A549 (cell line): ENCODE data around the gene P2RX4. TPM values are rescaled to one million over a fixed set of nuclear protein-coding genes. Genes with fewer than 3 reads are reported as not detected.
"Not testable (repeated sequence)": the region's sequence is repeated elsewhere in the genome, so short reads cannot be mapped to it uniquely, and the experiment has no call there.

ENCODE experiments used
- ATAC-seq, 2 experiments: fragments of 200-7000 bp in 1 of 2; fragments of >200 bp in 1 of 2; cut with Nextera tagmentation in 1 of 2; cut with Tn5 transposase in 1 of 2; 3 replicates each; pipeline versions ENCODE4 v1.8.0 to v1.9.1; 2018 to 2020; ENCODE audit warnings: mild to moderate bottlenecking in 1 of 2, moderate library complexity in 1 of 2
- CTCF ChIA-PET: fragments of 300-600 bp; sonication (Branson Sonifier 250); formaldehyde crosslinking; extraction: SDS; loops from one replicate; lab custom pipeline; 2021; ENCODE audit warnings: antibody characterized with exemption, inconsistent platforms; lab: Yijun Ruan, JAX
- POLR2A ChIA-PET: fragments of 350-600 bp; formaldehyde crosslinking; extraction: SDS; loops from one replicate; lab custom pipeline; 2021; ENCODE audit warnings: antibody characterized with exemption, inconsistent platforms; lab: Yijun Ruan, JAX
- DNase-seq, 2 experiments: peaks; one replicate each; pipeline versions ENCODE4 v3.0.0 to v3.0.0-alpha.2; 2011 to 2016; ENCODE audit warnings: low read depth in 1 of 2, low spot score in 1 of 2
- FAIRE-seq: peaks from 2 replicates; lab custom pipeline; 2011; peaks lifted over from hg19 to GRCh38; lab: Jason Lieb, UNC
- H3K27ac ChIP-seq, 2 experiments: fragments of >200 bp; sonication (Bioruptor Twin); formaldehyde crosslinking; 3 replicates each; pipeline ENCODE4 v1.5.1; 2016 to 2017
- H3K4me1 ChIP-seq: fragments of >200 bp; sonication (Bioruptor Twin); formaldehyde crosslinking; 3 replicates; pipeline ENCODE4 v1.6.1; 2016
- H3K4me2 ChIP-seq: fragments of >200 bp; sonication (Bioruptor Twin); formaldehyde crosslinking; 3 replicates; pipeline ENCODE4 v1.6.1; 2016
- H3K4me3 ChIP-seq: fragments of >200 bp; sonication (Bioruptor Twin); formaldehyde crosslinking; 3 replicates; pipeline ENCODE4 v1.5.1; 2016
- H3K9me3 ChIP-seq: fragments of >200 bp; sonication (Bioruptor Twin); formaldehyde crosslinking; 3 replicates; pipeline ENCODE4 v1.6.1; 2016
- CBX8 ChIP-seq: fragments of 200-600 bp; sonication (generic); IDR thresholded peaks from 2 replicates; pipeline ENCODE4 v1.6.1; 2016
- EHMT2 ChIP-seq: fragments of 200-600 bp; sonication (generic); IDR thresholded peaks from 2 replicates; pipeline ENCODE4 v1.6.1; 2016; ENCODE audit warnings: antibody characterized with exemption, low read depth, mild to moderate bottlenecking, moderate library complexity
- EP300 ChIP-seq, 2 experiments: fragments of >200 bp; sonication (Bioruptor Twin); formaldehyde crosslinking; IDR thresholded peaks; 2 replicates in 1 of 2; 3 replicates in 1 of 2; pipeline ENCODE4 v1.6.1; 2016 to 2017
- FOSB ChIP-seq: fragments of 250-450 bp; sonication (Bioruptor Pico); IDR thresholded peaks from 2 replicates; pipeline ENCODE4 v1.5.0; 2020; ENCODE audit warnings: mild to moderate bottlenecking, moderate library complexity
- FOXS1 ChIP-seq: fragments of 250-450 bp; sonication (Bioruptor Pico); IDR thresholded peaks from 2 replicates; pipeline ENCODE4 v1.5.0; 2020; ENCODE audit warnings: mild to moderate bottlenecking, moderate library complexity
- GATA3 ChIP-seq: IDR thresholded peaks from 2 replicates; pipeline ENCODE4 v1.6.1; 2012; ENCODE audit warnings: borderline replicate concordance
- HDAC2 ChIP-seq: fragments of 200-600 bp; sonication (generic); IDR thresholded peaks from 2 replicates; pipeline ENCODE4 v1.6.1; 2016
- HOXA7 ChIP-seq: fragments of 250-450 bp; sonication (Bioruptor Pico); IDR thresholded peaks from 2 replicates; pipeline ENCODE4 v1.5.0; 2020; ENCODE audit warnings: mild to moderate bottlenecking, moderate library complexity
- HOXB13 ChIP-seq: fragments of 250-450 bp; sonication (Bioruptor Pico); IDR thresholded peaks from 2 replicates; pipeline ENCODE4 v1.5.0; 2020; ENCODE audit warnings: low read depth, mild to moderate bottlenecking, moderate library complexity
- JUN ChIP-seq, 2 experiments: fragments of >200 bp; sonication (Bioruptor Twin); formaldehyde crosslinking; IDR thresholded peaks; 2 replicates in 1 of 2; 3 replicates in 1 of 2; pipeline ENCODE4 v1.6.1; 2016 to 2017
- KDM1A ChIP-seq: fragments of 200-600 bp; sonication (generic); IDR thresholded peaks from 2 replicates; pipeline ENCODE4 v1.6.1; 2016; ENCODE audit warnings: low read depth, mild to moderate bottlenecking
- KDM5A ChIP-seq: fragments of 200-600 bp; sonication (generic); IDR thresholded peaks from 2 replicates; pipeline ENCODE4 v1.6.1; 2016; ENCODE audit warnings: antibody characterized with exemption, mild to moderate bottlenecking
- MYC ChIP-seq: IDR thresholded peaks from 2 replicates; pipeline ENCODE4 v1.6.1; 2012; ENCODE audit warnings: mild to moderate bottlenecking, inconsistent platforms, low read length, improper control_type of control experiment, borderline replicate concordance
- PHF8 ChIP-seq: fragments of 200-600 bp; sonication (generic); IDR thresholded peaks from 2 replicates; pipeline ENCODE4 v1.6.1; 2016; ENCODE audit warnings: low read depth, mild to moderate bottlenecking, antibody characterized with exemption, moderate library complexity, borderline replicate concordance
- POLR2A ChIP-seq: IDR thresholded peaks from 2 replicates; pipeline ENCODE4 v1.6.1; 2012; ENCODE audit warnings: mild to moderate bottlenecking, low read length
- RAD21 ChIP-seq, 2 experiments: fragments of >200 bp in 1 of 2; sonication (Bioruptor Twin) in 1 of 2; formaldehyde crosslinking in 1 of 2; IDR thresholded peaks in 1 of 2; conservative IDR thresholded peaks in 1 of 2; 2 replicates in 1 of 2; 3 replicates in 1 of 2; pipeline ENCODE4 v1.6.1; 2012 to 2018; ENCODE audit warnings: inconsistent platforms in 1 of 2
- RARB ChIP-seq: fragments of 250-450 bp; sonication (Bioruptor Pico); IDR thresholded peaks from 2 replicates; pipeline ENCODE4 v1.8.0; 2021; ENCODE audit warnings: mild to moderate bottlenecking, moderate library complexity
- RNF2 ChIP-seq: fragments of 200-600 bp; sonication (generic); IDR thresholded peaks from 2 replicates; pipeline ENCODE4 v1.6.1; 2016; ENCODE audit warnings: low read depth, mild to moderate bottlenecking, antibody characterized with exemption, moderate library complexity, borderline replicate concordance
- TFCP2L1 ChIP-seq: fragments of 250-450 bp; sonication (Bioruptor Pico); IDR thresholded peaks from 2 replicates; pipeline ENCODE4 v1.5.0; 2021; ENCODE audit warnings: mild to moderate bottlenecking
- ZFP36 ChIP-seq: fragments of 450-650 bp; IDR thresholded peaks from 2 replicates; pipeline ENCODE4 v1.6.1; 2014; ENCODE audit warnings: borderline replicate concordance; ENCODE audit not compliant: partially characterized antibody
- ZSCAN20 ChIP-seq: fragments of 250-450 bp; sonication (Bioruptor Pico); IDR thresholded peaks from 2 replicates; pipeline ENCODE4 v1.8.0; 2022; ENCODE audit warnings: mild to moderate bottlenecking, moderate library complexity
- WGBS: methylation state at CpG from one replicate; pipeline ENCODE4 v1.1.6; 2017; ENCODE audit errors: missing lambda C conversion rate; 5-methylcytosine and 5-hydroxymethylcytosine counted together
- polyA plus RNA-seq, 4 experiments: library from polyadenylated mRNA; depleted of rRNA in 3 of 4; stranded (reverse); fragments of >200 nt; fragmentation: RNase III in 1 of 4; extraction: RNeasy Plus Mini Kit Qiagen cat#74134 plus additional on column Dnase treatment in 1 of 4; gene quantifications; 2 replicates in 3 of 4; 3 replicates in 1 of 4; pipeline ENCODE4 v1.2.3, GENCODE V29; 2011 to 2017
- TF ChIP-seq, protein P1 (sequence below): IDR thresholded peaks from 2 replicates; pipeline ENCODE4 v1.6.1; 2012
- TF ChIP-seq, protein P2 (sequence below): fragments of >200 bp; sonication (Bioruptor Twin); formaldehyde crosslinking; IDR thresholded peaks from 3 replicates; pipeline ENCODE4 v1.6.1; 2016
- TF ChIP-seq, protein P3 (sequence below): IDR thresholded peaks from 2 replicates; pipeline ENCODE4 v1.6.1; 2012; ENCODE audit warnings: low read depth, borderline replicate concordance
- TF ChIP-seq, protein P4 (sequence below): fragments of 150-350 bp; IDR thresholded peaks from 2 replicates; pipeline ENCODE4 v1.6.1; 2014; ENCODE audit warnings: low read depth, mild to moderate bottlenecking, low read length

The P2RX4 gene
- polyA plus RNA-seq, 2 of the 4 experiments (the other 2 are of a cell fraction): 16.0 to 27.5 TPM

DNA sequence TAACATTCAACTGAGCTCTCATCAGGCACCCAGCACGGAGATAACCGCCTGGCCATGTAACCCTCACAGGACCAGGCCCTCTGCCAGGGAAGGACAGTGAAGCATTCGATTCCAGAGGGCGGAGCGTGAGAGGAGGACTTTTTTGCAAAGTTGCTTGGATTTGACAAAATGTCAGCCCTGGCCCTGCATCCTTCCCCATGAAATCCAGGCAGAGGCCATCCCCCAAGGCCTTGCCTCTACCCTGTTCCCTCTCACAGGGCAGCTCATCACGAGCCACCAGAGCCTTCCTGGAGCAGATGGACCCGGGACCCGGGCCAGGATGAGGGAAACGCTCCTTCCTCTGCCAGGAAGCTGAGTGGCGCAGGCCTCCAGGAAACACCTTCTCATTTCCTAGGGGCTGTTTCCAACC is 69.6 kb downstream of the P2RX4 start:
- H3K9me3 ChIP-seq: no peaks in the 10 kb centered on the region
- no peak overlapping the region for H3K4me2 ChIP-seq
- no peak; a peak in 1 of 6 replicates for ATAC-seq
- POLR2A ChIA-PET: no interaction called here
- CTCF ChIA-PET: interaction anchor here (0.6 to 0.8 kb wide), 2 partner anchors 49 to 65 kb away, joined by 3 to 6 read pairs; no protein-coding TSS in a partner anchor
- DNase-seq: no peak
- no peak for FAIRE-seq
- no peak overlapping the region for H3K27ac ChIP-seq
- TF ChIP-seq, protein P1, sequence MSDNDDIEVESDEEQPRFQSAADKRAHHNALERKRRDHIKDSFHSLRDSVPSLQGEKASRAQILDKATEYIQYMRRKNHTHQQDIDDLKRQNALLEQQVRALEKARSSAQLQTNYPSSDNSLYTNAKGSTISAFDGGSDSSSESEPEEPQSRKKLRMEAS: no peak
- TF ChIP-seq RNF2 (no peak), EHMT2 (no peak), ZFP36 (no peak), GATA3 (no peak), POLR2A (no peak), FOSB (CRISPR knock-in tag) (no peak), RARB (CRISPR knock-in tag) (no peak), CBX8 (no peak), ZSCAN20 (CRISPR knock-in tag) (no peak), KDM1A (no peak), MYC (no peak)
- TF ChIP-seq, protein P2, sequence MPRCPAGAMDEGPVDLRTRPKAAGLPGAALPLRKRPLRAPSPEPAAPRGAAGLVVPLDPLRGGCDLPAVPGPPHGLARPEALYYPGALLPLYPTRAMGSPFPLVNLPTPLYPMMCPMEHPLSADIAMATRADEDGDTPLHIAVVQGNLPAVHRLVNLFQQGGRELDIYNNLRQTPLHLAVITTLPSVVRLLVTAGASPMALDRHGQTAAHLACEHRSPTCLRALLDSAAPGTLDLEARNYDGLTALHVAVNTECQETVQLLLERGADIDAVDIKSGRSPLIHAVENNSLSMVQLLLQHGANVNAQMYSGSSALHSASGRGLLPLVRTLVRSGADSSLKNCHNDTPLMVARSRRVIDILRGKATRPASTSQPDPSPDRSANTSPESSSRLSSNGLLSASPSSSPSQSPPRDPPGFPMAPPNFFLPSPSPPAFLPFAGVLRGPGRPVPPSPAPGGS: no peak
- TF ChIP-seq, protein P3, sequence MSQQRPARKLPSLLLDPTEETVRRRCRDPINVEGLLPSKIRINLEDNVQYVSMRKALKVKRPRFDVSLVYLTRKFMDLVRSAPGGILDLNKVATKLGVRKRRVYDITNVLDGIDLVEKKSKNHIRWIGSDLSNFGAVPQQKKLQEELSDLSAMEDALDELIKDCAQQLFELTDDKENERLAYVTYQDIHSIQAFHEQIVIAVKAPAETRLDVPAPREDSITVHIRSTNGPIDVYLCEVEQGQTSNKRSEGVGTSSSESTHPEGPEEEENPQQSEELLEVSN: no peak
- TF ChIP-seq, protein P4, sequence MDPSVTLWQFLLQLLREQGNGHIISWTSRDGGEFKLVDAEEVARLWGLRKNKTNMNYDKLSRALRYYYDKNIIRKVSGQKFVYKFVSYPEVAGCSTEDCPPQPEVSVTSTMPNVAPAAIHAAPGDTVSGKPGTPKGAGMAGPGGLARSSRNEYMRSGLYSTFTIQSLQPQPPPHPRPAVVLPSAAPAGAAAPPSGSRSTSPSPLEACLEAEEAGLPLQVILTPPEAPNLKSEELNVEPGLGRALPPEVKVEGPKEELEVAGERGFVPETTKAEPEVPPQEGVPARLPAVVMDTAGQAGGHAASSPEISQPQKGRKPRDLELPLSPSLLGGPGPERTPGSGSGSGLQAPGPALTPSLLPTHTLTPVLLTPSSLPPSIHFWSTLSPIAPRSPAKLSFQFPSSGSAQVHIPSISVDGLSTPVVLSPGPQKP: no peak
- H3K4me3 ChIP-seq: no peak overlapping the region
- peaks cover 9% of the 10 kb centered on the region for H3K4me1 ChIP-seq
- WGBS: 84% methylated on average over 10 of the region's 10 CpGs

DNA sequence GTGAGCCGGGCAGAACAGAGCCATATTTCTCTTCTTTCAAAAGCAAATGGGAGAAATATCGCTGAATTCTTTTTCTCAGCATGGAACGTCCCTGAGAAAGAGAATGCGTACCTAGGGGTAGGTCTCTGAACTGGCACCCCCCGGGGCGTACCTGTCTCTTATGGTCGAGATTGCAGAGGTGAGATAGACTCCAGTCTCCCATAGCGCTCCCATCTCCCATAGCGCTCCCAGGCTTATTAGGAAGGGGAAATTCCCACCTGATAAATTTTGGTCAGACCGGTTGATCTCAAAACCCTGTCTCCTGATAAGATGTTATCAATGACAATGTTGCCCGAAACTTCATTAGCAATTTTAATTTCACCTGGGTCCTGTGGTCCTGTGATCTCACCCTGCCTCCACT is 70.6 kb downstream of the P2RX4 start:
- H3K4me3 ChIP-seq, H3K4me1 ChIP-seq, POLR2A ChIA-PET, FAIRE-seq, DNase-seq, ATAC-seq, H3K9me3 ChIP-seq, H3K4me2 ChIP-seq, CTCF ChIA-PET, H3K27ac ChIP-seq: not testable (repeated sequence)
- WGBS: 88% methylated on average over 11 of the region's 11 CpGs

DNA sequence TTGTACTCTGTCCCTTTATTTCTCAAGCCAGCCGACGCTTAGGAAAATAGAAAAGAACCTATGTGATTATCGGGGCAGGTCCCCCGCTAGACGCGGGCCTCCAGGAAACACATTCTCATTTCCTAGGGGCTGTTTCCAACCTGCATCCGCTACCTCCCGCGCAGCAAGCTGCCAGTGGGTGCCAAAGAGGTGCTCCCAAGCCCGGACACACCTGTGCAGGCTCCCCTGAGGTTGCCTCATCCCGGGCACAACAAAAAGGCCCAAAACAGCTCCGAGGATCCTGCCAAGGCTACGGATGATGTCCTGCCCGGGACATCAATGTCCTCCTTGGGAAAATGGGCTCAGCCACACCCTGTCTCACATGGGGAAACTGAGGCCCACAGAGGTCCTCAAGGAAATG is 71.2 kb downstream of the P2RX4 start:
- H3K4me1 ChIP-seq, DNase-seq, H3K27ac ChIP-seq, H3K4me3 ChIP-seq, CTCF ChIA-PET, H3K4me2 ChIP-seq, H3K9me3 ChIP-seq, POLR2A ChIA-PET, FAIRE-seq, ATAC-seq: not testable (repeated sequence)
- WGBS: 97% methylated on average over 14 of the region's 14 CpGs

DNA sequence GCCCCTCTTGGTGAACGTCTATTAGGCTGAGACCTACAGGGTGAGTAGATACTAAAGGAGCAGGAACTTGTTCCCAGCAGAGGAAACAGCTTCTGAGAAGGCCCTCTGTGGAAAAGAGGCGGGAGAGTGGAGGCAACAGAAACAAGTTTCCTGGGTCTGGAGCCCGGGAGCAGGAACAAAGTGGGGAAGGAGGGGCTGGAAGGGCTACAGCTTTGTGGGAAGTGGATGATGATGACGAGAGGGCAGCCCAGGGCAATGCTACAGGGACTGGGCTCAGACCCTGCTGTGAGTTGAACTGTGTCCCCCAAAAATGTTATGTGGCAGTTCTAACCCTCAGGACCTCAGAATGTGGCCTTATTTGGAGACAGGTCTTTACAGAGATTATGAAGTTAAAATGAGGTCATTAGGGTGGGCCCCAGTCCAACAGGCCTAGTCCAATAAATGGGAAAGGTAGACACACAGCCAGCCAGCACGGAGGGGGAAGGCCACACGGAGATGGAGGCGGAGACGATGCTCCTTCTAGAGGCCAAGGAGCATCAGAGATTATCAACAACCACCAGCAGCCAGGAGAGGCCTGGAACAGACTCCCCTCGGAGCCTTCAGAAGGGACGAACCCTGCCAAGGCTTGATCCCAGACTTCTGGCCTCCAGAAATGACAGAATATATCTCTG is 72.3 kb downstream of the P2RX4 start:
- Histone ChIP-seq H3K4me2 (no peak overlapping the region), H3K9me3 (no peaks in the 10 kb centered on the region), H3K27ac (no peak overlapping the region), H3K4me3 (no peak overlapping the region), H3K4me1 (peaks cover under 1% of the 10 kb centered on the region)
- no peak for ATAC-seq
- DNase-seq: no peak
- FAIRE-seq: no peak
- ChIA-PET POLR2A (no interaction called here), CTCF (no interaction called here)
- no peak for TF ChIP-seq GATA3
- no peak for TF ChIP-seq EP300 (IDR thresholded peaks at IDR 0.05)
- TF ChIP-seq FOXS1 (CRISPR knock-in tag): no peak
- no peak for TF ChIP-seq HOXB13 (CRISPR knock-in tag)
- TF ChIP-seq HOXA7 (CRISPR knock-in tag): no peak
- no peak for TF ChIP-seq TFCP2L1 (CRISPR knock-in tag)
- no peak for TF ChIP-seq JUN (IDR thresholded peaks at IDR 0.05)
- no peak for TF ChIP-seq HDAC2
- no peak for TF ChIP-seq RAD21 (conservative IDR thresholded peaks at IDR 0.05 in 1 of 2, IDR thresholded peaks at IDR 0.05 in 1 of 2)
- no peak for TF ChIP-seq PHF8
- no peak for TF ChIP-seq KDM5A
- whole genome bisulfite sequencing: 92% methylated on average over 10 of the region's 10 CpGs

DNA sequence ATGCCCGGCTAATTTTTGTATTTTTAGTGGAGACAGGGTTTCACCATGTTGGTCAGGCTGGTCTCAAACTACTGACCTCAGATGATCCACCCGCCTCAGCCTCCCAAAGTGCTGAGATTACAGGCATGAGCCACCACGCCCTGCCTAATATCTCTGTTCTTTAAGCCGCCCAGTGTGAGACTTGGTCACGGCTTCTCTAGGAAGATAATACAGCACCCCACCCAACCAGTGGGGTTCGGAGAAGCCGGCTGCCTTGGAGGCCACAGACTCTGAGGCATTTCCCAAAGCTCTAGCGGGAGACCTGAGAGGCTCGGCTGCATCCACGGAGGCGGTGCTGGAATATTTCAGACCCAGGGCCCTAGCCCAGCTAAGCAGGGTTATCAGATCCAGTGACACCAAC is 73.0 kb downstream of the P2RX4 start:
- H3K4me1 ChIP-seq, H3K4me3 ChIP-seq, ATAC-seq, FAIRE-seq, DNase-seq, H3K4me2 ChIP-seq, H3K9me3 ChIP-seq, H3K27ac ChIP-seq, POLR2A ChIA-PET: not testable (repeated sequence)
- CTCF ChIA-PET: interaction anchor here (1.3 kb wide), 1 partner anchor 160 kb away, joined by 3 read pairs; no protein-coding TSS in a partner anchor
- WGBS: 96% methylated on average over 11 of the region's 11 CpGs
